LNCAP (cell line): ENCODE measurements around the gene CAT.

Experiments
- CTCF ChIP-seq: fragments of 450-650 bp; IDR thresholded peaks from 2 replicates; pipeline ENCODE4 v1.5.1; 2017; ENCODE audit warnings: mild to moderate bottlenecking

The CAT gene

GRCh38 chr11:34464591-34465051, 25.9 kb downstream of the CAT start:
- no peak for TF ChIP-seq CTCF

- no peak for TF ChIP-seq CTCF
Measured at GRCh38 chr11:34466802-34467488, 28.2 kb downstream of the CAT start.

- peak; percentile 94 for TF ChIP-seq CTCF
Measured at GRCh38 chr11:34468209-34468841, 29.6 kb downstream of the CAT start.

- no peak for TF ChIP-seq CTCF
Measured at GRCh38 chr11:34473603-34474169, 35.0 kb downstream of the CAT start.

GRCh38 chr11:34475656-34476055, 36.9 kb downstream of the CAT start:
- TF ChIP-seq CTCF, result no peak

- no peak for TF ChIP-seq CTCF
Measured at GRCh38 chr11:34476849-34477248, 38.1 kb downstream of the CAT start.

- TF ChIP-seq CTCF, result no peak
Measured at GRCh38 chr11:34478845-34479663, 40.3 kb downstream of the CAT start.
